ENCODE measurements around the gene OR10H4. TPM values are rescaled to one million over a fixed set of nuclear protein-coding genes. Genes with fewer than 3 reads are reported as not detected.
"Not testable (repeated sequence)": the region's sequence is repeated elsewhere in the genome, so short reads cannot be mapped to it uniquely, and the experiment has no call there.

OR10H4 gene
- total and polyA plus RNA-seq, 9 of the 15 experiments (the other 6 are each of a cell fraction or from before 2014, with no cell fraction given) = not detected

- FAIRE-seq = no peak
- no peak for DNase-seq (ENCODE audit: extremely low read depth in 1 of 4, low spot score in 3 of 4)
- intact Hi-C loops (cut with micrococcal nuclease) = no loop called here
- in situ Hi-C loops (cut with MboI) = no loop called here
- POLR2A ChIA-PET = no interaction called here
- TF ChIP-seq PYGO2 (tag; IDR thresholded peaks at IDR 0.05) = no peak
- peak; percentile 11 for TF ChIP-seq ZFP36 (IDR thresholded peaks at IDR 0.05; ENCODE audit: low read depth, low read length, partially characterized antibody)
- TF ChIP-seq RBM25 (IDR thresholded peaks at IDR 0.05; ENCODE audit: low read depth, low read length, severe bottlenecking) = peak; percentile 62
- 28% methylated on average over 4 of the region's 4 CpGs for WGBS (ENCODE audit: insufficient coverage, low coverage, missing lambda C conversion rate)
- H3K27ac ChIP-seq (ENCODE audit: extremely low read depth, low read depth, low read length) = no peak overlapping the region
- CTCF ChIA-PET (ENCODE audit: low intra/inter-chr PET ratio) = no interaction called here
- no peak overlapping the region for H3K4me2 ChIP-seq (ENCODE audit: insufficient read depth, low read length)
- no peak for ATAC-seq
- H2AFZ ChIP-seq (ENCODE audit: low read depth, low read length) = no peak overlapping the region
- H3K36me3 ChIP-seq (ENCODE audit: control insufficient read depth, insufficient read depth, low read length) = no peaks in the 10 kb centered on the region
- BruUV-seq (replicated peaks) = no TSS peak
- no peaks in the 10 kb centered on the region for H3K9me1 ChIP-seq (ENCODE audit: control insufficient read depth, insufficient read depth, low read length)
- no peaks in the 10 kb centered on the region; the same call in 1 of the 2 replicates for H4K20me1 ChIP-seq (replicated peaks; ENCODE audit: control insufficient read depth, insufficient read depth, low read length)
- H3K9ac ChIP-seq (ENCODE audit: insufficient read depth in 1 of 2, low read depth in 2 of 2, low read length in 2 of 2) = no peak overlapping the region
- no peaks in the 10 kb centered on the region for H3K79me2 ChIP-seq (ENCODE audit: control insufficient read depth, insufficient read depth, low read length)
- no peaks in the 10 kb centered on the region for H3K4me1 ChIP-seq (replicated peaks in 1 of 2; ENCODE audit: control insufficient read depth in 2 of 2, insufficient read depth in 2 of 2, low read length in 2 of 2)
- no peaks in the 10 kb centered on the region; the same call in 1 of the 2 replicates for H3K9me3 ChIP-seq (replicated peaks; ENCODE audit: control insufficient read depth, insufficient read depth, low read depth, low read length)
- H3K27me3 ChIP-seq (ENCODE audit: control insufficient read depth in 2 of 2, insufficient read depth in 2 of 2, low read length in 2 of 2) = no peaks in the 10 kb centered on the region
- no peak overlapping the region for H3K4me3 ChIP-seq
These were observed 30.5 kb downstream of the OR10H4 start for GRCh38 chr19:15979293-15979692.

DNA sequence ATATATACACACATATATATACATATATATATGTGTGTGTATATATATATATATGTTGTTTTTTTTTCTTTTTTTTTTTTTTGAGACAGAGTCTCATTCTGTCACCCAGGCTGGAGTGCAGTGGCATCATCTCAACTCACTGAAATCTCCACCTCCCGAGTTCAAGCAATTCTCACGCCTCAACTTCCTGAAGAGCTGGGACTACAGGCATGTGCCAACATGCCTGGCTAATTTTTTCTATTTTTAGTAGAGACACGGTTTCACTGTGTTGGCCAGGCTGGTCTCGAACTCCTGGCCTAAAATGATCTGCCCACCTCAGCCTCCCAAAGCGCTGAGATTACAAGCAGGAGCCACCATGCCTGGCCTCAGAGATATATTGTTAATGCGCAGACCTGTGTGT, 37.0 kb downstream of the OR10H4 start:
- FAIRE-seq; H3K9me3 ChIP-seq (replicated peaks; ENCODE audit: control insufficient read depth, insufficient read depth, low read depth, low read length); BruUV-seq (replicated peaks); H3K27me3 ChIP-seq (ENCODE audit: control insufficient read depth in 2 of 2, insufficient read depth in 2 of 2, low read length in 2 of 2); DNase-seq (ENCODE audit: extremely low read depth in 1 of 4, low spot score in 3 of 4); H3K4me2 ChIP-seq (ENCODE audit: insufficient read depth, low read length); in situ Hi-C loops (cut with MboI); H3K4me1 ChIP-seq (replicated peaks in 1 of 2; ENCODE audit: control insufficient read depth in 2 of 2, insufficient read depth in 2 of 2, low read length in 2 of 2); H3K27ac ChIP-seq (ENCODE audit: extremely low read depth, low read depth, low read length); intact Hi-C loops (cut with micrococcal nuclease); H4K20me1 ChIP-seq (replicated peaks; ENCODE audit: control insufficient read depth, insufficient read depth, low read length); POLR2A ChIA-PET; ATAC-seq; H2AFZ ChIP-seq (ENCODE audit: low read depth, low read length); CTCF ChIA-PET (ENCODE audit: low intra/inter-chr PET ratio); H3K9me1 ChIP-seq (ENCODE audit: control insufficient read depth, insufficient read depth, low read length); H3K79me2 ChIP-seq (ENCODE audit: control insufficient read depth, insufficient read depth, low read length); H3K9ac ChIP-seq (ENCODE audit: insufficient read depth in 1 of 2, low read depth in 2 of 2, low read length in 2 of 2); H3K4me3 ChIP-seq; H3K36me3 ChIP-seq (ENCODE audit: control insufficient read depth, insufficient read depth, low read length): not testable (repeated sequence)
- WGBS (ENCODE audit: insufficient coverage, low coverage, missing lambda C conversion rate) = 4% methylated on average over 6 of the region's 6 CpGs

All from K562 (cell line).